ENCODE data around the gene FOXD4L3.
"Not testable (repeated sequence)": the region's sequence is repeated elsewhere in the genome, so short reads cannot be mapped to it uniquely, and the experiment has no call there.

FOXD4L3 gene

GRCh38 chr9:68336639-68337339 lies 34.1 kb downstream of the FOXD4L3 start:
- CTCF ChIA-PET; DNase-seq (ENCODE audit: low read depth, low spot score); POLR2A ChIA-PET; H3K4me3 ChIP-seq (ENCODE audit: low read depth, low read length): not testable (repeated sequence)

GRCh38 chr9:68338000-68338399 lies 35.3 kb downstream of the FOXD4L3 start:
- CTCF ChIA-PET; DNase-seq (ENCODE audit: low read depth, low spot score); POLR2A ChIA-PET; H3K4me3 ChIP-seq (ENCODE audit: low read depth, low read length): not testable (repeated sequence)

GRCh38 chr9:68342265-68343025 lies 39.8 kb downstream of the FOXD4L3 start:
- CTCF ChIA-PET, result interaction anchor here (1.1 kb wide), 1 partner anchor 166 kb away, joined by 4 read pairs; no protein-coding TSS in a partner anchor

GRCh38 chr9:68343242-68343641 lies 40.6 kb downstream of the FOXD4L3 start:
- H3K4me3 ChIP-seq (ENCODE audit: low read depth, low read length); DNase-seq (ENCODE audit: low read depth, low spot score); POLR2A ChIA-PET: not testable (repeated sequence)
- CTCF ChIA-PET, result interaction anchor here (1.1 kb wide), 1 partner anchor 165 kb away, joined by 4 read pairs; no protein-coding TSS in a partner anchor

More at GRCh38 chr9:68342265-68343025, 39.8 kb downstream of the FOXD4L3 start:
- DNase-seq (ENCODE audit: low read depth, low spot score); POLR2A ChIA-PET; H3K4me3 ChIP-seq (ENCODE audit: low read depth, low read length): not testable (repeated sequence)

- POLR2A ChIA-PET; H3K4me3 ChIP-seq (ENCODE audit: low read depth, low read length); CTCF ChIA-PET; DNase-seq (ENCODE audit: low read depth, low spot score): not testable (repeated sequence)
Observed at GRCh38 chr9:68343992-68344391, 41.3 kb downstream of the FOXD4L3 start.

- DNase-seq (ENCODE audit: low read depth, low spot score); CTCF ChIA-PET; POLR2A ChIA-PET; H3K4me3 ChIP-seq (ENCODE audit: low read depth, low read length): not testable (repeated sequence)
Observed at GRCh38 chr9:68351689-68352088, 49.0 kb downstream of the FOXD4L3 start.

Data from AG04449 (cell line).